Heart left ventricle (tissue), 13 donors: Measurements from ENCODE around the gene RASSF5.

ENCODE experiments used
- POLR2A ChIP-seq, 2 donors: fragments of 450-650 bp; IDR thresholded peaks; one replicate each; pipeline ENCODE4 v1.6.1; 2017; ENCODE audit warnings: antibody characterized with exemption in 2 of 2, mild to moderate bottlenecking in 2 of 2, moderate library complexity in 2 of 2
- TF ChIP-seq, protein P1 (sequence below), 12 donors: fragments of 200-600 bp; sonication (generic) in 4 of 12; IDR thresholded peaks; one replicate each; pipeline versions ENCODE4 v1.5.0 to v1.8.0; 2018 to 2022; ENCODE audit warnings: antibody characterized with exemption in 12 of 12, mild to moderate bottlenecking in 5 of 12
- donor health status: ischemic (EF 13 %, LVEDD 7.1; RV severe dilation, severe dysfunction).
- donor health status: DM: no; HTN: yes; CAD: no.
- donor health status: DM: no; HTN: no; CAD: no.
- donor health status: ischemic (EF 25% LVEDD 6.9; RV normal size, moderate dysfunction).
- donor health status: ischemic (EF 25% LVEDD 5.7; RV mildly dilated, moderate dysfunction).
- donor health status: ischemic (EF 35%, LVEDD 5.7; RV mildly dilated, moderate dysfunction).
- donor health status: nonischemic (EF 11% LVEDD 7.7; RV severe dilation, severe dysfunction).
- donor health status: DM: yes; HTN: yes; CAD: no.
- donor health status: PGD.
- donor health status: ischemic (EF 29% LVEDD 5.4; RV normal size, mild dysfunction).
- donor health status: nonischemic (EF 23%, LVEDD 6.1; RV moderate dilation, normal function).

DNA sequence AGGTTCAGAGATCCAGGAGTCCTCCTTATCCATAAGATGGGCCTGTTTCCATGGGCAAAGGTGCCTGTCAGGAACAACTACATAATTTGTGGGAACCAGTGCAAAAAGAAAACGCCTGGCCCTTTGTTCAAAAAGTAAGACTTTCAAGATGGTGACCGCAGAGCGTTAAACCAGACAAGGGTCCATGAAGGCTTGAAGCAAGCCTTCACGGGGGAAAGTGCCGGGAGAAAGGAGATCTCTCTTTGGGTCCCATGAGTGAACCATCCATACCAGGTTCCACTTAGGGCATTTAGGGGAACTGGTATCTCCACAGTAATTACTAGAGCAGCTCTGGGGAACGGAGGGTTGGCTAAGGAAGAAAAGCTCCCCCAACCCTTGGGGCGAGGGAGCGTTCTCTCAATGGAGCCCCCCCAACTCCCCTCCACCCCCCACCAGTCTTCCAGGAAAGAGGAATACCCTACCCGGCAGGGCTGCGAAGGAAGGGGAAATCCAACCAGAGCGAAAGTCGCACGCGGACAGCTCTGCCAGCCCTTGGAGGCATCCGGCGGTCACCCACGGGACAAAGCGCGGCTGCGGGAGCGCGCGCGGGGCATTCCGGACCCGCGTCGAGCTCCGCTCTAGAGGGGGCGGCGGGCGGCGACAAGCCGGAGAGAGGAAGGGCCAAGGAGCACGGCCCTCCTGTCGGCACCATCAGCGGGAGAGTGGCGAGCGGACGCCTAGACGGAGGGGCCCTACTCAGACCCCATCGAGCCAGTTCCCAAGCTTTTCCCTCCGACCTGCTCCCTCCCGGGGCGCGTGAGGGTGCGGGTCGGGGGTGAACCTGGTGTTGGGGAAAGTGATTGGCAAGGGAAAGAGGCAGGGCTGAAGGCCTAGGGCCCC lies 687 bp upstream of the RASSF5 start:
- TF ChIP-seq POLR2A (IDR thresholded peaks at IDR 0.05) = no peak
- TF ChIP-seq, protein P1, sequence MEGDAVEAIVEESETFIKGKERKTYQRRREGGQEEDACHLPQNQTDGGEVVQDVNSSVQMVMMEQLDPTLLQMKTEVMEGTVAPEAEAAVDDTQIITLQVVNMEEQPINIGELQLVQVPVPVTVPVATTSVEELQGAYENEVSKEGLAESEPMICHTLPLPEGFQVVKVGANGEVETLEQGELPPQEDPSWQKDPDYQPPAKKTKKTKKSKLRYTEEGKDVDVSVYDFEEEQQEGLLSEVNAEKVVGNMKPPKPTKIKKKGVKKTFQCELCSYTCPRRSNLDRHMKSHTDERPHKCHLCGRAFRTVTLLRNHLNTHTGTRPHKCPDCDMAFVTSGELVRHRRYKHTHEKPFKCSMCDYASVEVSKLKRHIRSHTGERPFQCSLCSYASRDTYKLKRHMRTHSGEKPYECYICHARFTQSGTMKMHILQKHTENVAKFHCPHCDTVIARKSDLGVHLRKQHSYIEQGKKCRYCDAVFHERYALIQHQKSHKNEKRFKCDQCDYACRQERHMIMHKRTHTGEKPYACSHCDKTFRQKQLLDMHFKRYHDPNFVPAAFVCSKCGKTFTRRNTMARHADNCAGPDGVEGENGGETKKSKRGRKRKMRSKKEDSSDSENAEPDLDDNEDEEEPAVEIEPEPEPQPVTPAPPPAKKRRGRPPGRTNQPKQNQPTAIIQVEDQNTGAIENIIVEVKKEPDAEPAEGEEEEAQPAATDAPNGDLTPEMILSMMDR (IDR thresholded peaks at IDR 0.05) = no peak
